ENCODE data around the gene RNF43.

RNF43 gene

DNA sequence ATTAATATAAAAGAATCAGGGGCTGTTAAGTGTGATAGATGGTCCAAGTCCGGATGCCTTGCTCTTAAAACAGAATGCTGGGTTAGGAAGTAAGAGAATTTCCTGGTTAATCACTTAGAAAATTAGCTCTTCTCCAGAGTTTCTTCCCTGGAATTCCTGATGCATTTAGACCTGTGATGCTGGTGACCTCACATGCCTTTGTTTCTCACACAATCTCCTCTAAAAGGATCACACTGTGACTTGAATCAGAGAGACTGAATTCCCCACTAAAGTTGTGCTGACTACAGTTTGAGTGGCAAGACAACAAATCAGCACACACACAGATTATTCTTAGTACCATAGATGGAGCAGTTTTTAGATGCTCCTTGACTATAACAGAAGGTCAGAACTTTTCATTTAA lies 4.4 kb upstream of the RNF43 start:
- Histone ChIP-seq H3K4me2 (ENCODE audit: low read length) (no peak overlapping the region), H3K27me3 (ENCODE audit: insufficient read depth, low read length) (no peaks in the 10 kb centered on the region; the same call in 1 of the 2 replicates), H3K4me3 (ENCODE audit: low read depth, low read length, poor library complexity, severe bottlenecking) (no peak overlapping the region), H2AFZ (ENCODE audit: low read length) (no peak overlapping the region), H3K9me2 (ENCODE audit: low read depth, low read length) (no peaks in the 10 kb centered on the region), H3K27ac (ENCODE audit: low read depth, low read length, poor library complexity, severe bottlenecking) (no peak overlapping the region), H3K79me2 (ENCODE audit: insufficient read depth, low read length) (no peaks in the 10 kb centered on the region), H3F3A (ENCODE audit: insufficient read depth, low read length) (no peaks in the 10 kb centered on the region), H4K20me1 (ENCODE audit: insufficient read depth, low read length) (no peaks in the 10 kb centered on the region), H3K9me3 (ENCODE audit: low read length) (no peaks in the 10 kb centered on the region), H3K36me3 (ENCODE audit: insufficient read depth, low read length) (no peaks in the 10 kb centered on the region), H3K4me1 (ENCODE audit: insufficient read depth, low read length, severe bottlenecking) (peaks cover 12% of the 10 kb centered on the region), H3K9ac (ENCODE audit: low read length) (no peak overlapping the region)
- TF ChIP-seq, protein P1, sequence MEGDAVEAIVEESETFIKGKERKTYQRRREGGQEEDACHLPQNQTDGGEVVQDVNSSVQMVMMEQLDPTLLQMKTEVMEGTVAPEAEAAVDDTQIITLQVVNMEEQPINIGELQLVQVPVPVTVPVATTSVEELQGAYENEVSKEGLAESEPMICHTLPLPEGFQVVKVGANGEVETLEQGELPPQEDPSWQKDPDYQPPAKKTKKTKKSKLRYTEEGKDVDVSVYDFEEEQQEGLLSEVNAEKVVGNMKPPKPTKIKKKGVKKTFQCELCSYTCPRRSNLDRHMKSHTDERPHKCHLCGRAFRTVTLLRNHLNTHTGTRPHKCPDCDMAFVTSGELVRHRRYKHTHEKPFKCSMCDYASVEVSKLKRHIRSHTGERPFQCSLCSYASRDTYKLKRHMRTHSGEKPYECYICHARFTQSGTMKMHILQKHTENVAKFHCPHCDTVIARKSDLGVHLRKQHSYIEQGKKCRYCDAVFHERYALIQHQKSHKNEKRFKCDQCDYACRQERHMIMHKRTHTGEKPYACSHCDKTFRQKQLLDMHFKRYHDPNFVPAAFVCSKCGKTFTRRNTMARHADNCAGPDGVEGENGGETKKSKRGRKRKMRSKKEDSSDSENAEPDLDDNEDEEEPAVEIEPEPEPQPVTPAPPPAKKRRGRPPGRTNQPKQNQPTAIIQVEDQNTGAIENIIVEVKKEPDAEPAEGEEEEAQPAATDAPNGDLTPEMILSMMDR (IDR thresholded peaks at IDR 0.05; ENCODE audit: low read length) = no peak
- no peak for TF ChIP-seq EZH2 (IDR thresholded peaks at IDR 0.05; ENCODE audit: borderline replicate concordance, low read length)

DNA sequence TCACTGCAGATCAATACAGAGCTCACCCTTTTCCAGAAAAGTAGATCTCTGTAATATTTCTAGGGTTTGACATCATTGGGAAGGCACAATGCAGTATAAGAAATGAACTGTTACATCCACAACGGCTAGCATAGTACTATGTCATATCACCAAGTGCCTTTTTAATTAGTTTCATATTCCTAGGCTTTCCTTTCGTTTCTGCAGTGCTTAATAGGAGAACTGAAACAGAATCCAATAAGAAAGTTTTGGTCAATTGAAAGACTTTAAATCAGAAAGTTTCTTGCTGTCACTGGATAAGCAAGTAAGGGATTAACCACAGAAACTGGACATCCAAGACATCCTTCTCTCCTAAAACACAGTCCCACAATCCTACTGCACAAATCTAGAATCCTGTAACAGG lies 3.5 kb upstream of the RNF43 start:
- Histone ChIP-seq H3K9me3 (ENCODE audit: low read length) (no peaks in the 10 kb centered on the region), H3K36me3 (ENCODE audit: insufficient read depth, low read length) (no peaks in the 10 kb centered on the region), H3K9me2 (ENCODE audit: low read depth, low read length) (no peaks in the 10 kb centered on the region), H3K27ac (ENCODE audit: low read depth, low read length, poor library complexity, severe bottlenecking) (no peak overlapping the region), H4K20me1 (ENCODE audit: insufficient read depth, low read length) (no peaks in the 10 kb centered on the region), H3K9ac (ENCODE audit: low read length) (no peak overlapping the region), H3F3A (ENCODE audit: insufficient read depth, low read length) (no peaks in the 10 kb centered on the region), H3K79me2 (ENCODE audit: insufficient read depth, low read length) (no peaks in the 10 kb centered on the region), H2AFZ (ENCODE audit: low read length) (no peak overlapping the region), H3K4me1 (ENCODE audit: insufficient read depth, low read length, severe bottlenecking) (peaks cover 12% of the 10 kb centered on the region), H3K4me3 (ENCODE audit: low read depth, low read length, poor library complexity, severe bottlenecking) (no peak overlapping the region), H3K27me3 (ENCODE audit: insufficient read depth, low read length) (no peaks in the 10 kb centered on the region; the same call in 1 of the 2 replicates), H3K4me2 (ENCODE audit: low read length) (no peak overlapping the region)
- no peak for TF ChIP-seq EZH2 (IDR thresholded peaks at IDR 0.05; ENCODE audit: borderline replicate concordance, low read length)
- TF ChIP-seq, protein P1 (IDR thresholded peaks at IDR 0.05; ENCODE audit: low read length) = no peak

DNA sequence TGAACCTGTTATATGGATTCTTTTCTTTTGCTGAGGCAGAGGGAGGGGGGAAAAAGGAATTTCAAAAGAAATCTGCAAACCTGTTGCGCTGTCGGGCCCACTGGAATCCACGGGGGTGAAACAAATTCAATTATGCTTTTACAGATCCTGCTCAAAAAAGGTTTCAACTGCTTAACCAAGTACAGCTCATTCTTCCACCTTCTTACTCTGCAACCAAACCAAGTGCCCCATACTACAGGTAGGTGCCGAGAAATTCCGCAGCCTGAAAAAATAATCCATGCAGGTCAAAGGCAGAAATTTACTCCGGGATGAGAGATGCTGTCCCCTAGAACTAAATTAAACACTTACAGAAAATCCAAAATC lies 416 bp downstream of the RNF43 start:
- Histone ChIP-seq H3K4me1 (ENCODE audit: insufficient read depth, low read length, severe bottlenecking) (peaks cover 12% of the 10 kb centered on the region), H3F3A (ENCODE audit: insufficient read depth, low read length) (no peaks in the 10 kb centered on the region), H3K27ac (ENCODE audit: low read depth, low read length, poor library complexity, severe bottlenecking) (no peak overlapping the region)

More for the DNA sequence above, 416 bp downstream of the RNF43 start:
- Histone ChIP-seq H4K20me1 (ENCODE audit: insufficient read depth, low read length) (no peaks in the 10 kb centered on the region), H3K79me2 (ENCODE audit: insufficient read depth, low read length) (no peaks in the 10 kb centered on the region), H2AFZ (ENCODE audit: low read length) (no peak overlapping the region), H3K4me2 (ENCODE audit: low read length) (no peak overlapping the region), H3K9me2 (ENCODE audit: low read depth, low read length) (no peaks in the 10 kb centered on the region), H3K27me3 (ENCODE audit: insufficient read depth, low read length) (no peaks in the 10 kb centered on the region), H3K9ac (ENCODE audit: low read length) (no peak overlapping the region), H3K9me3 (ENCODE audit: low read length) (no peaks in the 10 kb centered on the region), H3K4me3 (ENCODE audit: low read depth, low read length, poor library complexity, severe bottlenecking) (no peak overlapping the region), H3K36me3 (ENCODE audit: insufficient read depth, low read length) (no peaks in the 10 kb centered on the region)
- no peak for TF ChIP-seq EZH2 (IDR thresholded peaks at IDR 0.05; ENCODE audit: borderline replicate concordance, low read length)
- TF ChIP-seq, protein P1 (IDR thresholded peaks at IDR 0.05; ENCODE audit: low read length) = no peak
